Prostate gland (tissue), 2 donors: ENCODE results near the gene POLD4. TPM values are rescaled to one million over a fixed set of nuclear protein-coding genes. Genes with fewer than 3 reads are reported as not detected.
"Not testable (repeated sequence)": the region's sequence is repeated elsewhere in the genome, so short reads cannot be mapped to it uniquely, and the experiment has no call there.

ENCODE experiments used
- DNase-seq: peaks from one replicate; pipeline ENCODE4 v3.0.0-alpha.2; 2019; ENCODE audit warnings: low spot score
- H3K27ac ChIP-seq, 2 donors: fragments of 200-600 bp; sonication (generic); 2 replicates each; pipeline ENCODE4 v1.5.1; 2017 to 2019
- H3K27me3 ChIP-seq: fragments of 200-600 bp; sonication (generic); replicated peaks from 2 replicates; pipeline ENCODE4 v1.5.1; 2019; ENCODE audit not compliant: insufficient read depth
- H3K36me3 ChIP-seq, 2 donors: fragments of 200-600 bp; sonication (generic); 1 replicate in 1 of 2; 2 replicates in 1 of 2; pipeline versions ENCODE4 v1.5.1 to v1.8.1; 2017 to 2019
- H3K4me1 ChIP-seq: fragments of 200-600 bp; sonication (generic); replicated peaks from 2 replicates; pipeline ENCODE4 v1.5.1; 2019
- H3K4me3 ChIP-seq, 2 donors: fragments of 200-600 bp; sonication (generic); 2 replicates each; pipeline ENCODE4 v1.5.1; 2017 to 2019
- H3K9me3 ChIP-seq: fragments of 200-600 bp; sonication (generic); 2 replicates; pipeline ENCODE4 v1.5.1; 2017
- CTCF ChIP-seq, 4 experiments: fragments of 200-600 bp in 2 of 4; fragments of 450-650 bp in 2 of 4; sonication (generic) in 2 of 4; IDR thresholded peaks; 1 replicate in 3 of 4; 2 replicates in 1 of 4; pipeline ENCODE4 v1.5.1; 2016 to 2019; ENCODE audit warnings: antibody characterized with exemption in 4 of 4, mild to moderate bottlenecking in 2 of 4, moderate library complexity in 2 of 4
- POLR2A ChIP-seq: fragments of 450-650 bp; IDR thresholded peaks from one replicate; pipeline ENCODE4 v1.6.1; 2016; ENCODE audit warnings: antibody characterized with exemption, mild to moderate bottlenecking
- POLR2AphosphoS5 ChIP-seq: sonication (generic); formaldehyde crosslinking; IDR thresholded peaks from one replicate; pipeline ENCODE4 v1.6.1; 2017; ENCODE audit warnings: antibody characterized with exemption
- WGBS: methylation state at CpG from one replicate; pipeline ENCODE4 v1.1.5; 2018; 5-methylcytosine and 5-hydroxymethylcytosine counted together
- intact Hi-C: fragments of 100-400 bp; cut with DNase I; formaldehyde crosslinking; loops from one replicate; pipeline ENCODE4 v1.14.2; 2022
- total RNA-seq, 2 donors: library from RNA; depleted of rRNA; stranded (reverse); fragments of >200 nt; gene quantifications; one replicate each; pipeline ENCODE4 v1.1.0, GENCODE V29; 2016

POLD4 gene
- 100 to 1,000 TPM in 1 of 2 donors, 10 to 100 TPM in 1; 95.1 to 145 TPM for total RNA-seq

DNA sequence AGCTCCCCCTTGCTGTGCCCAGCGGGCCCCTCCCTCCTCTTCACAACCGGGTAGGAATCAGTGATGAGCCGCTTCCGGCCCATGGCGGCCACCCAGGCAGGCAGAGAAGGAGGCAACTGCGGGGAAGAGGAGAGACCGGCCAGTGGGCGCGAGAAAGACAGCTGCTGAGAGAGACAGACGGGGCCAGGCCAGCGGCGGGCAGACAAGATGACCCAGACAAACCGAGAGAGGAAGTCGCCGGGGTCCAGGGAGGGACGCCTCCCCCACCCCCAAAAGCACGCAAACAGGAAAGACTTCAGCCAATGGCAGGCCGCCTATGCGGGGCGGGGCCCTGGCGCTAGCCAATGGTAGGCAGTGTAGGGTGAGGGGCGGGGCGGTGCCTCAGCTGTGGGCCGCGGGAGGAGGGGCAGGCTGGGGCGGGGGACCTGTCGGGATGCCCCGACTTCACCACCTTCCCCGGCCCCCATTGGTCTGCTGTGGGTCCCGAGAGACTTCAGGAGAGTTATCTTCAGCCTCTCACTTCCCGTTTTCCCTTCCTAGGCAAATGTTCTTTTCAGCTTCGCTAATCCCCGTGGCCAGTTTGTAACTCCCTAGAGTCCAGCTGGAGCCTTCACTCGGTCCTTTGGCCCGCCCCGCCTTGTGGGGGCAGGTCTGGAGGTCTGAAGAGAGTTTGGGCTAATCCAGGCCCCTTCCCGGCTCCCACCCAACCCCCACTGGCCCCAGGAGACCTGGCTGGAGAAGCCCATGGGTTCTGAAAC is at the start of gene POLD4:
Gene POLD4, minus strand, starts transcription at position 230 of the 758 bp plus-strand sequence. Its CDS starts 147 bp downstream, at position 83.
- Histone ChIP-seq H3K27ac (peak within 1 kb of the TSS; percentile 99 to 100), H3K9me3 (no peaks in the 10 kb centered on the region), H3K27me3 (no peaks in the 10 kb centered on the region), H3K4me3 (peak within 1 kb of the TSS; percentile 76 to 81), H3K36me3 (no peaks in the 10 kb centered on the region), H3K4me1 (peaks cover 25% of the 10 kb centered on the region)
- WGBS = 1% methylated on average over 35 of the region's 37 CpGs
- peak; percentile 98 for DNase-seq
- TF ChIP-seq CTCF (IDR thresholded peaks at IDR 0.05) = no peak
- peak; percentile 93 for TF ChIP-seq POLR2AphosphoS5
- TF ChIP-seq POLR2A = peak; percentile 95
- intact Hi-C loops = loop anchor here (2.0 to 10.0 kb wide), 2 partner anchors 21 to 151 kb away; partner anchors contain the start of genes CDK2AP2 and PITPNM1

- H3K27ac ChIP-seq, H3K9me3 ChIP-seq, DNase-seq, H3K27me3 ChIP-seq, H3K4me3 ChIP-seq: not testable (repeated sequence)
- 95% methylated on average over 9 of the region's 9 CpGs for WGBS
- Histone ChIP-seq H3K4me1 (peaks cover 15% of the 10 kb centered on the region), H3K36me3 (peaks cover 6 to 13% of the 10 kb centered on the region in 2 donors)
- intact Hi-C loops = loop anchor here (5.0 kb wide), 2 partner anchors 64 to 104 kb away; partner anchors contain the start of genes CDK2AP2, PITPNM1 and TMEM134
Measured at GRCh38 chr11:67403085-67403484, 49.7 kb upstream of the POLD4 start.

GRCh38 chr11:67402192-67402839 is 49.0 kb upstream of the POLD4 start:
- not testable (repeated sequence) for H3K9me3 ChIP-seq, DNase-seq, H3K27me3 ChIP-seq
- Histone ChIP-seq H3K36me3 (peaks cover 6 to 13% of the 10 kb centered on the region in 2 donors), H3K27ac (peak overlapping the region; percentile 86 to 96), H3K4me3 (peak overlapping the region in 1 of 2 donors; percentile 94), H3K4me1 (peaks cover 15% of the 10 kb centered on the region)
- intact Hi-C loops = loop anchor here (5.0 kb wide), 2 partner anchors 65 to 105 kb away; partner anchors contain the start of genes CDK2AP2, PITPNM1 and TMEM134
- 56% methylated on average over 19 of the region's 19 CpGs for WGBS

DNA sequence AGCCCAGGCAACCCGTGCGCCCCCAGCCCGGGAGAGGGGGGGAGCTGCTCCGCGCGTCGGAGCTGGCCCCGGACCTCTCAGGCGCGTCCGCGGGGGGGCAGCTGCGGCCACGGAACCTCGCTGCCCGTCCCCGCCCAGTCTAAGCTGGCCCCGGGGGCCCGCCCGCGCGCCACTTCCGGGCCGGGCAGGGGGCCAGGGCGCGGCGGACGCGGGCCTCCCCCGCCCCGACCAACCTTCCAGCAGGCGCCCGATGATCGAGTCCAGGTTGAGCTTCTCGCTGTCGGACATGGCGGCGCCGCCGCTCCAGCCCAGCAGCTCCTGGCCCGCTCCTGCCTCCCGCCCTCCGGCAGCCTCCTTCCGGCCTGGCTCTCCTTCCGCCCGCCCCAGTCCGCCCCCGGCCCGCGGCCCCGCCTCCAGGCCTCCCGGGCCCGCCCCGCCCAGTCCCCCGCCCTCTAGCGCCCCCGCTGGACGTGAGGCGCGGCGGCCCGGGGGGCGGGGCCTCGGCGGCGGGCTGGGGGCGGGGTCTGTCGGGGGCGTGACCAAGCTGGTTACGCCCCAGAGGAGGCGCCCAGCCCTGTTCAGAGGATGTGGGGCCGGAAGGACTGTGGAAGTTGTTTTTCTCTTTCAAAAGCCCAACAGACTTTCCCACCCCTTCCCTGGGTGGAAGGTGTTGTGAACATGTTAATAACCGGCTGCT is 48.3 kb upstream of the POLD4 start, which contains the start of gene PPP1CA:
Gene PPP1CA, minus strand, starts transcription at position 364 of the 697 bp plus-strand sequence. Its CDS starts 76 bp downstream, at position 288.
- Histone ChIP-seq H3K36me3 (peaks cover 6 to 13% of the 10 kb centered on the region in 2 donors), H3K4me1 (peaks cover 15% of the 10 kb centered on the region), H3K9me3 (no peaks in the 10 kb centered on the region), H3K27ac (peak within 1 kb of the TSS; percentile 86 to 96), H3K27me3 (no peaks in the 10 kb centered on the region), H3K4me3 (peak within 1 kb of the TSS; percentile 67 to 94)
- TF ChIP-seq POLR2AphosphoS5 = peak; percentile 69
- TF ChIP-seq CTCF (IDR thresholded peaks at IDR 0.05) = peak; percentile 38 to 82 (median 42)
- peak; percentile 67 for TF ChIP-seq POLR2A
- peak; percentile 86 for DNase-seq
- 3% methylated on average over 36 of the region's 73 CpGs for WGBS
- intact Hi-C loops = loop anchor here (5.0 kb wide), 2 partner anchors 66 to 106 kb away; partner anchors contain the start of genes CDK2AP2, PITPNM1 and TMEM134

GRCh38 chr11:67400942-67401494 is 47.7 kb upstream of the POLD4 start:
- Histone ChIP-seq H3K4me3 (peak overlapping the region; percentile 67 to 94), H3K36me3 (peaks cover 6 to 13% of the 10 kb centered on the region in 2 donors), H3K27me3 (no peaks in the 10 kb centered on the region), H3K9me3 (no peaks in the 10 kb centered on the region), H3K27ac (peak overlapping the region; percentile 86 to 96), H3K4me1 (peaks cover 15% of the 10 kb centered on the region)
- WGBS = 6% methylated on average over 14 of the region's 27 CpGs
- intact Hi-C loops = loop anchor here (5.0 kb wide), 2 partner anchors 66 to 106 kb away; partner anchors contain the start of genes CDK2AP2, PITPNM1 and TMEM134
- TF ChIP-seq CTCF (IDR thresholded peaks at IDR 0.05) (no peak), POLR2AphosphoS5 (no peak), POLR2A (no peak)
- no peak for DNase-seq
